ENCODE measurements around the gene MYBBP1A. TPM values are rescaled to one million over a fixed set of nuclear protein-coding genes. Genes with fewer than 3 reads are reported as not detected.

The MYBBP1A gene
- total and polyA plus RNA-seq, 4 donors: 12.2 to 23.3 (median 20.0) TPM

GRCh38 chr17:4523946-4524345 lies 31.2 kb downstream of the MYBBP1A start:
- Histone ChIP-seq H3K27ac (ENCODE audit: low read depth in 1 of 2, low read length in 2 of 2) (no peak overlapping the region), H3K4me3 (ENCODE audit: low read depth in 1 of 3, low read length in 3 of 3) (no peak overlapping the region), H3K36me3 (ENCODE audit: control insufficient read depth in 4 of 4, insufficient read depth in 3 of 4, low read depth in 1 of 4, low read length in 3 of 4) (no peaks in the 10 kb centered on the region), H3K9me3 (ENCODE audit: control insufficient read depth in 4 of 4, low read length in 3 of 4) (no peaks in the 10 kb centered on the region), H3K9ac (ENCODE audit: low read depth in 1 of 2, low read length in 2 of 2) (no peak overlapping the region), H3K27me3 (ENCODE audit: control insufficient read depth in 4 of 4, insufficient read depth in 4 of 4, low read length in 3 of 4) (no peaks in the 10 kb centered on the region), H3K4me1 (ENCODE audit: control insufficient read depth in 4 of 4, insufficient read depth in 4 of 4, low read length in 3 of 4) (peaks cover 0 to 2% (median 0%) of the 10 kb centered on the region in 4 donors)
- whole genome bisulfite sequencing: 90% methylated on average over 8 of the region's 8 CpGs
- no peak for DNase-seq (ENCODE audit: low spot score)
- no peak for TF ChIP-seq TAF1 (conservative IDR thresholded peaks at IDR 0.05)
- no peak for TF ChIP-seq YY1 (IDR thresholded peaks at IDR 0.05)
- TF ChIP-seq HNF4G (IDR thresholded peaks at IDR 0.05): no peak
- no peak for TF ChIP-seq RAD21 (IDR thresholded peaks at IDR 0.05)
- TF ChIP-seq JUND (IDR thresholded peaks at IDR 0.05): no peak
- TF ChIP-seq FOXA1 (IDR thresholded peaks at IDR 0.05): no peak
- no peak for TF ChIP-seq RXRA (IDR thresholded peaks at IDR 0.05)
- no peak for TF ChIP-seq REST (IDR thresholded peaks at IDR 0.05)
- TF ChIP-seq, protein P1, sequence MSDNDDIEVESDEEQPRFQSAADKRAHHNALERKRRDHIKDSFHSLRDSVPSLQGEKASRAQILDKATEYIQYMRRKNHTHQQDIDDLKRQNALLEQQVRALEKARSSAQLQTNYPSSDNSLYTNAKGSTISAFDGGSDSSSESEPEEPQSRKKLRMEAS (IDR thresholded peaks at IDR 0.05): no peak
- TF ChIP-seq NR2F2 (IDR thresholded peaks at IDR 0.05): no peak

- no peak overlapping the region for H3K27ac ChIP-seq (ENCODE audit: low read depth in 1 of 2, low read length in 2 of 2)
- no peak overlapping the region for H3K9ac ChIP-seq (ENCODE audit: low read depth in 1 of 2, low read length in 2 of 2)
- no peaks in the 10 kb centered on the region for H3K9me3 ChIP-seq (ENCODE audit: control insufficient read depth in 4 of 4, low read length in 3 of 4)
- H3K36me3 ChIP-seq (ENCODE audit: control insufficient read depth in 4 of 4, insufficient read depth in 3 of 4, low read depth in 1 of 4, low read length in 3 of 4): no peaks in the 10 kb centered on the region
- WGBS: 83% methylated on average over 6 of the region's 6 CpGs
- no peaks in the 10 kb centered on the region for H3K27me3 ChIP-seq (ENCODE audit: control insufficient read depth in 4 of 4, insufficient read depth in 4 of 4, low read length in 3 of 4)
- no peak overlapping the region for H3K4me3 ChIP-seq (ENCODE audit: low read depth in 1 of 3, low read length in 3 of 3)
- no peak for DNase-seq (ENCODE audit: low spot score)
- no peak for TF ChIP-seq RAD21 (IDR thresholded peaks at IDR 0.05)
- TF ChIP-seq EGR1 (IDR thresholded peaks at IDR 0.05; ENCODE audit: low read depth in 2 of 2): no peak
- TF ChIP-seq GABPA (IDR thresholded peaks at IDR 0.05 in 1 of 2, conservative IDR thresholded peaks at IDR 0.05 in 1 of 2): no peak
- peak; percentile 64 for TF ChIP-seq NR2F2 (IDR thresholded peaks at IDR 0.05)
- TF ChIP-seq ATF3 (IDR thresholded peaks at IDR 0.05): no peak
- TF ChIP-seq FOXA2 (IDR thresholded peaks at IDR 0.05): no peak
- peaks cover 0 to 2% (median 0%) of the 10 kb centered on the region in 4 donors for H3K4me1 ChIP-seq (ENCODE audit: control insufficient read depth in 4 of 4, insufficient read depth in 4 of 4, low read length in 3 of 4)
Observed at GRCh38 chr17:4522661-4523060, 32.5 kb downstream of the MYBBP1A start.

DNA sequence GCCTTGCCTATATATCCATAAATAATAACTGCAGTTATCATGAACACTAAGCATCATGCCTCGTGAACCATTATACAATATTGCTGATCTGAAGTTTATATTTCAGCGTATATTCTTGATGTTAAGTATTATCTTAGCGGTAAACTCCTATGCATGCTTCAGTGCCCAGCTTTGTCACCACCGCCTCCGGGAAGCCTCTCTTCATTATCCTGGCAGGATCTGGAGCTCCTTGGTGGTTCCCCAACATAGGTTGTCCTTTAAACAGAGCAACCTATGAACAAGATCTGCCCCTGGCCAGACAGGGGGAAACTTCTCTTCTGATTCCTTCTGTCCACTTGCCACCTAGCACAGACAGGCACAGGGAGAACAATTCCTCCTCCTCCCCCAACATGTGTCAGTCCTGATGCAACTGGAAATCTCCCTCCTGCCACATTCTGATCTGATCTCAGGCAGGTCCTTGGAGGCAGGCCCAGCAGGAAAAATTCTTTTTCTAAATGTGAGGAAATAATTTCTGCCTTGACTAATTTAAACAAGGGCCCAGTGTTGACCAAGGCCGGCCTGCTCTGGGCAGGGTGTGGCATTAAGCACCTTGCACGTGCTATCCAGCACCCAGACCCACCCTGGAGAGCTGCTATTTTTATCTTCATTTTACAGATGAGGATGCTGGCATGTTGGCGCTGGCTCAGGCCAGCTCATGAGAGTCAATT lies 34.1 kb downstream of the MYBBP1A start:
- Histone ChIP-seq H3K4me3 (ENCODE audit: low read depth in 1 of 3, low read length in 3 of 3) (no peak overlapping the region), H3K36me3 (ENCODE audit: control insufficient read depth in 4 of 4, insufficient read depth in 3 of 4, low read depth in 1 of 4, low read length in 3 of 4) (no peaks in the 10 kb centered on the region), H3K9ac (ENCODE audit: low read depth in 1 of 2, low read length in 2 of 2) (no peak overlapping the region), H3K4me1 (ENCODE audit: control insufficient read depth in 4 of 4, insufficient read depth in 4 of 4, low read length in 3 of 4) (peaks cover 0 to 2% (median 0%) of the 10 kb centered on the region in 4 donors), H3K27ac (ENCODE audit: low read depth in 1 of 2, low read length in 2 of 2) (peak overlapping the region in 1 of 2 donors; percentile 16), H3K27me3 (ENCODE audit: control insufficient read depth in 4 of 4, insufficient read depth in 4 of 4, low read length in 3 of 4) (no peaks in the 10 kb centered on the region), H3K9me3 (ENCODE audit: control insufficient read depth in 4 of 4, low read length in 3 of 4) (no peaks in the 10 kb centered on the region)
- no peak for DNase-seq (ENCODE audit: low spot score)
- 88% methylated on average over 8 of the region's 8 CpGs for WGBS
- TF ChIP-seq JUND (IDR thresholded peaks at IDR 0.05): no peak
- no peak for TF ChIP-seq HNF4G (IDR thresholded peaks at IDR 0.05)
- no peak for TF ChIP-seq GABPA (IDR thresholded peaks at IDR 0.05 in 1 of 2, conservative IDR thresholded peaks at IDR 0.05 in 1 of 2)
- TF ChIP-seq NR2F2 (IDR thresholded peaks at IDR 0.05): no peak
- TF ChIP-seq FOXA1 (IDR thresholded peaks at IDR 0.05): no peak
- TF ChIP-seq RAD21 (IDR thresholded peaks at IDR 0.05): peak in 1 of 2 donors; percentile 5
- no peak for TF ChIP-seq SP1 (IDR thresholded peaks at IDR 0.05)
- TF ChIP-seq FOXA2 (IDR thresholded peaks at IDR 0.05): no peak

Data from liver (tissue), 9 donors.